Endothelial cell of umbilical vein (primary cell): Measurements from ENCODE around the gene OPTC. TPM values are rescaled to one million over a fixed set of nuclear protein-coding genes. Genes with fewer than 3 reads are reported as not detected.
A peak's percentile ranks its signal among the peaks of the same experiment; 100 is the strongest.

Experiments used
- BruUV-seq: library from RNA; stranded (reverse); fragments of 400-500 nt; replicated peaks from 2 replicates; lab custom pipeline; 2021; lab: Mats Ljungman, UMichigan
- CTCF ChIA-PET: fragments of 300-600, 350-600 bp; sonication (Branson Sonifier 250); formaldehyde crosslinking; loops from one replicate; lab custom pipeline; 2021; ENCODE audit warnings: antibody characterized with exemption, inconsistent platforms; lab: Charles Lee
- POLR2A ChIA-PET: fragments of 300-600, 350-600 bp; sonication (Branson Sonifier 250); formaldehyde crosslinking; loops from one replicate; lab custom pipeline; 2021; ENCODE audit warnings: antibody characterized with exemption, inconsistent platforms; lab: Charles Lee
- DNase-seq: peaks from one replicate; pipeline ENCODE4 v3.0.0-alpha.2; 2011; ENCODE audit warnings: low read depth, low spot score
- FAIRE-seq: peaks from 2 replicates; lab custom pipeline; 2011; peaks lifted over from hg19 to GRCh38; lab: Jason Lieb, UNC
- H2AFZ ChIP-seq: 2 replicates; pipeline ENCODE4 v1.6.0; 2012; ENCODE audit warnings: low read depth, low read length, control low read depth, inconsistent platforms
- H3K27ac ChIP-seq: 2 replicates; pipeline ENCODE4 v1.5.1; 2011; ENCODE audit warnings: low read depth, mild to moderate bottlenecking, control low read depth, low read length, moderate library complexity; ENCODE audit not compliant: insufficient read depth
- H3K27me3 ChIP-seq, 2 experiments: 2 replicates each; pipeline versions ENCODE4 v1.6.0 to v1.6.1; 2011; ENCODE audit warnings: low read length in 2 of 2, mixed read lengths in 1 of 2; ENCODE audit not compliant: control insufficient read depth in 2 of 2, insufficient read depth in 2 of 2
- H3K36me3 ChIP-seq, 2 experiments: 2 replicates in 1 of 2; 3 replicates in 1 of 2; pipeline ENCODE4 v1.5.1; 2011; ENCODE audit warnings: low read length in 2 of 2, mild to moderate bottlenecking in 1 of 2, moderate library complexity in 1 of 2; ENCODE audit not compliant: control insufficient read depth in 2 of 2, insufficient read depth in 2 of 2; ENCODE audit errors: extremely low read depth in 1 of 2
- H3K4me1 ChIP-seq: 3 replicates; pipeline ENCODE4 v1.5.1; 2011; ENCODE audit warnings: mild to moderate bottlenecking, low read length; ENCODE audit not compliant: control insufficient read depth, insufficient read depth; ENCODE audit errors: extremely low read depth
- H3K4me2 ChIP-seq: 2 replicates; pipeline ENCODE4 v1.6.1; 2011; ENCODE audit warnings: low read length, control low read depth, mixed read lengths; ENCODE audit not compliant: insufficient read depth
- H3K4me3 ChIP-seq, 3 experiments: fragments of 200-600 bp in 1 of 3; sonication (generic), shearing (Covaris generic) in 1 of 3; replicated peaks in 1 of 3; 2 replicates each; pipeline ENCODE4 v1.5.1; 2011 to 2016; ENCODE audit warnings: control low read depth in 3 of 3, low read length in 3 of 3, mild to moderate bottlenecking in 2 of 3, inconsistent platforms in 1 of 3, low read depth in 1 of 3, moderate library complexity in 1 of 3; ENCODE audit not compliant: insufficient read depth in 1 of 3
- H3K79me2 ChIP-seq: 2 replicates; pipeline ENCODE4 v1.6.0; 2012; ENCODE audit warnings: low read length, inconsistent platforms; ENCODE audit not compliant: control insufficient read depth, insufficient read depth
- H3K9ac ChIP-seq: replicated peaks from 2 replicates; pipeline ENCODE3; 2011; ENCODE audit warnings: low read length, control low read depth; ENCODE audit not compliant: insufficient read depth; ENCODE audit errors: extremely low read depth
- H3K9me1 ChIP-seq: replicated peaks from 3 replicates; pipeline ENCODE4 v1.6.0; 2011; ENCODE audit warnings: mild to moderate bottlenecking, low read length; ENCODE audit not compliant: control insufficient read depth, insufficient read depth; ENCODE audit errors: extremely low read depth
- H3K9me3 ChIP-seq: replicated peaks from 2 replicates; pipeline ENCODE4 v1.5.1; 2012; ENCODE audit warnings: low read length, inconsistent platforms; ENCODE audit not compliant: control insufficient read depth, insufficient read depth
- H4K20me1 ChIP-seq: replicated peaks from 2 replicates; pipeline ENCODE3; 2011; ENCODE audit warnings: mild to moderate bottlenecking, low read length; ENCODE audit not compliant: control insufficient read depth, insufficient read depth; ENCODE audit errors: extremely low read depth
- CTCF ChIP-seq, 2 donors: IDR thresholded peaks; 1 replicate in 1 of 2; 2 replicates in 1 of 2; pipeline ENCODE4 v1.5.1; 2011; ENCODE audit warnings: low read length in 2 of 2, mild to moderate bottlenecking in 2 of 2, moderate library complexity in 2 of 2, control low read depth in 1 of 2, inconsistent platforms in 1 of 2, low read depth in 1 of 2; ENCODE audit not compliant: insufficient read depth in 1 of 2; ENCODE audit errors: extremely low read depth in 1 of 2
- EZH2 ChIP-seq: IDR thresholded peaks from 2 replicates; pipeline ENCODE4 v1.6.1; 2012; ENCODE audit warnings: borderline replicate concordance, low read depth, mild to moderate bottlenecking, moderate library complexity, low read length, inconsistent platforms; ENCODE audit not compliant: severe bottlenecking
- FOS ChIP-seq: IDR thresholded peaks from 2 replicates; pipeline ENCODE4 v1.6.1; 2011; ENCODE audit warnings: mild to moderate bottlenecking, low read length, moderate library complexity, borderline replicate concordance; ENCODE audit not compliant: insufficient read depth
- GATA2 ChIP-seq: IDR thresholded peaks from 2 replicates; pipeline ENCODE4 v1.7.0; 2011; ENCODE audit warnings: low read depth, mild to moderate bottlenecking, moderate library complexity, mixed read lengths, low read length; ENCODE audit not compliant: insufficient read length, insufficient read depth
- JUN ChIP-seq: IDR thresholded peaks from 2 replicates; pipeline ENCODE4 v1.6.1; 2011; ENCODE audit warnings: borderline replicate concordance, low read depth; ENCODE audit not compliant: insufficient read length, insufficient read depth
- MAX ChIP-seq: IDR thresholded peaks from 2 replicates; pipeline ENCODE4 v1.6.1; 2011; ENCODE audit not compliant: insufficient read depth, insufficient read length
- MYC ChIP-seq: IDR thresholded peaks from one replicate; pipeline ENCODE4 v1.6.1; 2011; ENCODE audit warnings: mild to moderate bottlenecking, low read depth, low read length
- POLR2A ChIP-seq: IDR thresholded peaks from 2 replicates; pipeline ENCODE4 v1.6.1; 2012; ENCODE audit warnings: low read depth, mild to moderate bottlenecking, control low read depth, low read length
- POLR2AphosphoS5 ChIP-seq: IDR thresholded peaks from 2 replicates; pipeline ENCODE4 v1.6.1; 2012; ENCODE audit warnings: low read depth, mild to moderate bottlenecking, control low read depth, low read length, moderate library complexity; ENCODE audit not compliant: insufficient read depth
- dilution Hi-C: fragments of 300-500 bp; cut with MboI; formaldehyde crosslinking; loops from one replicate; pipeline ENCODE4 v1.15.0; 2019; ENCODE audit warnings: low sequenced_read_pairs; ENCODE audit not compliant: extremely low pct_ligation_motif_present
- intact Hi-C: fragments of 100-400 bp; cut with micrococcal nuclease; formaldehyde crosslinking; loops from one replicate; pipeline ENCODE4 v1.10.0; 2022
- polyA plus RNA-seq, 4 experiments: library from polyadenylated mRNA; depleted of rRNA in 3 of 4; stranded (reverse) in 3 of 4; unstranded in 1 of 4; fragments of >200 nt; gene quantifications; 2 replicates each; pipeline versions ENCODE4 v1.2.1 to v1.2.3, GENCODE V29; 2011 to 2012; ENCODE audit warnings: missing spikeins in 1 of 4
- total RNA-seq: library from RNA; stranded (reverse); gene quantifications from 2 replicates; pipeline ENCODE4 v1.2.3, GENCODE V29; 2021

The OPTC gene
- total and polyA plus RNA-seq, 2 donors (not counting 3 experiments of a cell fraction or from before 2014, with no cell fraction given) = not detected

- Histone ChIP-seq H3K9ac (no peak overlapping the region), H3K4me2 (no peak overlapping the region), H3K36me3 (no peaks in the 10 kb centered on the region), H3K9me1 (no peaks in the 10 kb centered on the region), H3K4me3 (no peak overlapping the region), H3K79me2 (no peaks in the 10 kb centered on the region), H2AFZ (no peak overlapping the region), H3K27me3 (no peaks in the 10 kb centered on the region), H3K9me3 (no peaks in the 10 kb centered on the region), H4K20me1 (no peaks in the 10 kb centered on the region), H3K27ac (no peak overlapping the region), H3K4me1 (no peaks in the 10 kb centered on the region)
- DNase-seq = no peak
- POLR2A ChIA-PET = no interaction called here
- intact Hi-C loops (no loop called here), dilution Hi-C loops (no loop called here)
- BruUV-seq = no TSS peak
- TF ChIP-seq POLR2A (no peak), MAX (no peak), JUN (no peak), GATA2 (no peak), FOS (no peak), MYC (no peak), POLR2AphosphoS5 (no peak), EZH2 (no peak), CTCF (IDR thresholded peaks at IDR 0.05; ENCODE audit: extremely low read depth in 1 of 2, insufficient read depth in 1 of 2, low read depth in 1 of 2, low read length in 2 of 2) (no peak)
- CTCF ChIA-PET = interaction anchor here (1.1 kb wide), 1 partner anchor 10 kb away, joined by 3 read pairs; no protein-coding TSS in a partner anchor
- peak; percentile 18 for FAIRE-seq
These were observed 33.1 kb downstream of the OPTC start for GRCh38 chr1:203527013-203527412.
